Psoas muscle (tissue), 8 donors: ENCODE measurements around the gene SRRM4. TPM values are rescaled to one million over a fixed set of nuclear protein-coding genes. Genes with fewer than 3 reads are reported as not detected.
A peak's percentile ranks its signal among the peaks of the same experiment; 100 is the strongest.

Experiments
- ATAC-seq, 4 donors: fragments of 200-7000 bp; cut with Tn5 transposase; one replicate each; pipeline ENCODE4 v1.9.1; 2020; ENCODE audit warnings: moderate library complexity in 3 of 4, mild to moderate bottlenecking in 2 of 4
- DNase-seq, 2 donors: peaks; one replicate each; pipeline ENCODE4 v3.0.0-alpha.2; 2020
- H3K27ac ChIP-seq: fragments of 200-600 bp; one replicate; pipeline ENCODE4 v1.8.0; 2022
- H3K27me3 ChIP-seq, 3 donors: fragments of 200-600 bp in 1 of 3; one replicate each; pipeline versions ENCODE4 v1.6.1 to v1.8.0; 2013 to 2022; ENCODE audit warnings: low read length in 2 of 3, mild to moderate bottlenecking in 2 of 3, moderate library complexity in 1 of 3; ENCODE audit not compliant: insufficient read depth in 3 of 3
- H3K36me3 ChIP-seq, 2 donors: fragments of 200-600 bp in 1 of 2; one replicate each; pipeline versions ENCODE4 v1.6.1 to v1.8.0; 2013 to 2022; ENCODE audit warnings: low read depth in 1 of 2, mild to moderate bottlenecking in 1 of 2, moderate library complexity in 1 of 2; ENCODE audit not compliant: insufficient read depth in 1 of 2
- H3K4me1 ChIP-seq: fragments of 200-600 bp; one replicate; pipeline ENCODE4 v1.8.0; 2022
- H3K4me3 ChIP-seq: fragments of 200-600 bp; one replicate; pipeline ENCODE4 v1.8.0; 2022; ENCODE audit warnings: mild to moderate bottlenecking
- H3K9me3 ChIP-seq: fragments of 200-600 bp; one replicate; pipeline ENCODE4 v1.8.0; 2022
- CTCF ChIP-seq: fragments of 200-600 bp; IDR thresholded peaks from one replicate; pipeline ENCODE4 v1.8.0; 2022; ENCODE audit warnings: antibody characterized with exemption
- WGBS, 3 donors: extraction: QIAGEN DNeasy Blood & Tissue Kit; methylation state at CpG; one replicate each; pipeline versions ENCODE4 v1.1.6 to v1.1.7; 2013; 5-methylcytosine and 5-hydroxymethylcytosine counted together
- intact Hi-C, 2 donors: fragments of 100-400 bp; cut with DNase I; formaldehyde crosslinking; loops; one replicate each; pipeline versions ENCODE4 v1.11.0 to v1.14.2; 2022
- polyA plus RNA-seq, 3 donors: library from polyadenylated mRNA; stranded (reverse); fragments of 200-250 nt; gene quantifications; one replicate each; pipeline ENCODE4 v1.2.3, GENCODE V29; 2013
- total RNA-seq, 4 donors: library from RNA; stranded (reverse); fragmentation: NEBNext Ultra II Directional in 2 of 4; extraction: Animal tissue kit (Norgen Biotek cat#: 25700) in 2 of 4; gene quantifications; one replicate each; pipeline versions ENCODE4 v1.2.1 to v1.2.4, GENCODE V29; 2021 to 2023
- donor health status: healthy with polysubstance abuse.
- donor health status: DM: no; HTN: no; CAD: no; lungs with moderate emphysema.
- donor health status: Bipolar disorder and iron deficiency.
- donor health status: healthy.
- donor health status: DM: yes; HTN: yes; CAD: no.
- donor health status: DM: no; HTN: no; CAD: no.
- donor health status: DM: no; HTN: no; CAD: no.
- donor health status: DM: yes; HTN: yes; CAD: no.

The SRRM4 gene
- total and polyA plus RNA-seq, 7 donors = 0.01 to 0.19 (median 0.09) TPM

GRCh38 chr12:119117936-119118335 is 136.6 kb downstream of the SRRM4 start:
- no peak overlapping the region for H3K27ac ChIP-seq
- WGBS, 3 donors = 55 to 69% (median 66%) methylated on average over 3 of the region's 3 CpGs
- intact Hi-C loops = loop anchor here in 1 of 2 donors (2.0 to 5.0 kb wide), 2 partner anchors 79 to 155 kb away; no protein-coding TSS in a partner anchor
- ATAC-seq (peak; percentile 39 to 62 (median 52)), DNase-seq (no peak)
- peaks cover 15% of the 10 kb centered on the region for H3K4me1 ChIP-seq
- no peaks in the 10 kb centered on the region for H3K36me3 ChIP-seq
- H3K4me3 ChIP-seq = no peak overlapping the region
- no peaks in the 10 kb centered on the region for H3K9me3 ChIP-seq
- no peak for TF ChIP-seq CTCF
- H3K27me3 ChIP-seq = no peaks in the 10 kb centered on the region

- no peak overlapping the region for H3K4me3 ChIP-seq
- intact Hi-C loops = loop anchor here in 1 of 2 donors (5.0 kb wide), 1 partner anchor 79 kb away; no protein-coding TSS in a partner anchor
These were observed 137.3 kb downstream of the SRRM4 start for GRCh38 chr12:119118625-119119024.

GRCh38 chr12:119122047-119122446 is 140.7 kb downstream of the SRRM4 start:
- Histone ChIP-seq H3K4me1 (peaks cover 10% of the 10 kb centered on the region), H3K9me3 (no peaks in the 10 kb centered on the region), H3K4me3 (no peak overlapping the region), H3K27ac (no peak overlapping the region), H3K27me3 (no peaks in the 10 kb centered on the region), H3K36me3 (no peaks in the 10 kb centered on the region)
- ATAC-seq (no peak), DNase-seq (no peak)
- no peak for TF ChIP-seq CTCF
- WGBS, 3 donors = 70 to 87% (median 73%) methylated on average over 5 of the region's 5 CpGs
- intact Hi-C loops = no loop called here

More at GRCh38 chr12:119118625-119119024, 137.3 kb downstream of the SRRM4 start:
- no peak for ATAC-seq
- TF ChIP-seq CTCF = no peak
- Histone ChIP-seq H3K27me3 (no peaks in the 10 kb centered on the region), H3K36me3 (no peaks in the 10 kb centered on the region), H3K9me3 (no peaks in the 10 kb centered on the region), H3K4me1 (peaks cover 15% of the 10 kb centered on the region), H3K27ac (no peak overlapping the region)
- no peak for DNase-seq
- 70 to 89% (median 82%) methylated on average over 3 of the region's 3 CpGs for WGBS, 3 donors

DNA sequence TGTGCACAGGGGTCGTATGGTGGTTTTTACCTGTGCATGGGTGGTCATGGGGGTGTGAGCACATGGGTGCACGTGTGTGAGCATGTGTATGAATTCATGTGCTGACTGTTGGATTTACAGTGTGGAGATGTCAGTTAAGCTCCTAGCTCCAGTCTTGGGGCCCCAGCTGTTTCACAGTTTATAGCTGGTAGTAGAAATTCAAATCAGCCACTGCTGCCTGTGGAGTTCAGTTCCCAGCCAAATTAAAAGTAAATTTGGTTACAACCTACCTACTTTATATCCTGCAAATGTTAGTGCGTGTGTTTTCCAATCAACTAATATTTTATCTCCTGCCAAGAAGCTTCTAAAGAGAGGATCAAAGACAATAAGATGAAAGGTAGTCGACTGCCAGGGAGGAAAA is 141.4 kb downstream of the SRRM4 start:
- Histone ChIP-seq H3K27ac (no peak overlapping the region), H3K36me3 (no peaks in the 10 kb centered on the region), H3K9me3 (no peaks in the 10 kb centered on the region), H3K27me3 (no peaks in the 10 kb centered on the region), H3K4me3 (no peak overlapping the region), H3K4me1 (peaks cover 8% of the 10 kb centered on the region)
- intact Hi-C loops = no loop called here
- DNase-seq = no peak
- TF ChIP-seq CTCF = no peak
- 57 to 80% (median 77%) methylated on average over 4 of the region's 4 CpGs for WGBS, 3 donors
- no peak for ATAC-seq

GRCh38 chr12:119128527-119128926 is 147.2 kb downstream of the SRRM4 start:
- WGBS, 3 donors = 63 to 65% (median 65%) methylated on average over 3 of the region's 3 CpGs
- ATAC-seq (no peak), DNase-seq (no peak)
- no peak overlapping the region for H3K4me3 ChIP-seq
- no peaks in the 10 kb centered on the region for H3K36me3 ChIP-seq
- H3K9me3 ChIP-seq = no peaks in the 10 kb centered on the region
- no peak overlapping the region for H3K27ac ChIP-seq
- H3K27me3 ChIP-seq = no peaks in the 10 kb centered on the region
- no peaks in the 10 kb centered on the region for H3K4me1 ChIP-seq
- no peak for TF ChIP-seq CTCF
- intact Hi-C loops = no loop called here
